Right lobe of liver (tissue), 6 donors: ENCODE data around the gene ZCCHC8. TPM values are rescaled to one million over a fixed set of nuclear protein-coding genes. Genes with fewer than 3 reads are reported as not detected.

ENCODE experiments used
- ATAC-seq, 4 donors: fragments of 200-7000 bp; cut with Tn5 transposase; one replicate each; pipeline ENCODE4 v1.9.1; 2020; ENCODE audit warnings: mild to moderate bottlenecking in 4 of 4, moderate library complexity in 4 of 4
- DNase-seq, 3 donors: peaks; one replicate each; pipeline ENCODE4 v3.0.0-alpha.2; 2020
- H3K27ac ChIP-seq, 3 donors: fragments of 200-600 bp; one replicate each; pipeline ENCODE4 v1.8.0; 2022
- H3K27me3 ChIP-seq, 2 donors: fragments of 200-600 bp; one replicate each; pipeline ENCODE4 v1.8.0; 2022
- H3K36me3 ChIP-seq, 4 donors: fragments of 200-600 bp; sonication (generic) in 1 of 4; one replicate each; pipeline versions ENCODE4 v1.5.1 to v1.8.0; 2017 to 2022; ENCODE audit warnings: control low read depth in 1 of 4
- H3K4me1 ChIP-seq, 4 donors: fragments of 200-600 bp; sonication (generic) in 1 of 4; one replicate each; pipeline versions ENCODE4 v1.5.1 to v1.8.0; 2017 to 2022; ENCODE audit warnings: control low read depth in 1 of 4
- H3K4me3 ChIP-seq, 3 donors: fragments of 200-600 bp; one replicate each; pipeline ENCODE4 v1.8.0; 2022
- H3K9me3 ChIP-seq, 4 donors: fragments of 200-600 bp; sonication (generic) in 1 of 4; one replicate each; pipeline versions ENCODE4 v1.5.1 to v1.8.0; 2017 to 2022; ENCODE audit warnings: control low read depth in 1 of 4
- POLR2A ChIP-seq: fragments of 450-650 bp; IDR thresholded peaks from one replicate; pipeline ENCODE4 v1.6.1; 2017; ENCODE audit warnings: antibody characterized with exemption, mild to moderate bottlenecking
- WGBS: methylation state at CpG from one replicate; pipeline ENCODE4 v1.1.6; 2018; ENCODE audit warnings: low coverage, low lambda C conversion rate; ENCODE audit not compliant: insufficient coverage; ENCODE audit errors: missing lambda C conversion rate; 5-methylcytosine and 5-hydroxymethylcytosine counted together
- intact Hi-C, 2 donors: fragments of 100-400 bp; cut with DNase I; formaldehyde crosslinking; loops; one replicate each; pipeline versions ENCODE4 v1.11.2 to v1.14.1; 2022
- long read RNA-seq: library from polyadenylated mRNA; unstranded; transcript quantifications from one replicate; pipeline ENCODE4 v2.0.0, GENCODE V29; 2019
- total RNA-seq, 6 experiments: library from RNA; depleted of rRNA in 2 of 6; stranded (reverse); fragments of >200 nt in 2 of 6; fragmentation: NEBNext Ultra II Directional in 3 of 6; extraction: Animal tissue kit (Norgen Biotek cat#: 25700) in 3 of 6; gene quantifications; one replicate each; pipeline versions ENCODE4 v1.1.0 to v1.2.4, GENCODE V29; 2016 to 2023
- TF ChIP-seq, protein P1 (sequence below), 4 donors: fragments of 200-600 bp in 3 of 4; fragments of 450-650 bp in 1 of 4; IDR thresholded peaks; one replicate each; pipeline versions ENCODE4 v1.5.1 to v1.8.0; 2016 to 2022; ENCODE audit warnings: antibody characterized with exemption in 4 of 4, mild to moderate bottlenecking in 2 of 4
- donor health status: DM: no; HTN: yes; CAD: no.
- donor health status: DM: no; HTN: no; CAD: no.
- donor health status: DM: no; HTN: no; CAD: no.
- donor health status: DM: no; HTN: yes; CAD: no.
- donor health status: DM: no; HTN: yes; CAD: no.

The ZCCHC8 gene
- total RNA-seq = 10 to 100 TPM in 2 of 6 experiments, 1 to 10 TPM in 4; 8.5 to 13.0 (median 9.3) TPM
- long read RNA-seq, partial matches to known transcripts = 2 of 2 reads
- long read RNA-seq, other reads (novel, unspliced or antisense) = 0 of 2 reads

DNA sequence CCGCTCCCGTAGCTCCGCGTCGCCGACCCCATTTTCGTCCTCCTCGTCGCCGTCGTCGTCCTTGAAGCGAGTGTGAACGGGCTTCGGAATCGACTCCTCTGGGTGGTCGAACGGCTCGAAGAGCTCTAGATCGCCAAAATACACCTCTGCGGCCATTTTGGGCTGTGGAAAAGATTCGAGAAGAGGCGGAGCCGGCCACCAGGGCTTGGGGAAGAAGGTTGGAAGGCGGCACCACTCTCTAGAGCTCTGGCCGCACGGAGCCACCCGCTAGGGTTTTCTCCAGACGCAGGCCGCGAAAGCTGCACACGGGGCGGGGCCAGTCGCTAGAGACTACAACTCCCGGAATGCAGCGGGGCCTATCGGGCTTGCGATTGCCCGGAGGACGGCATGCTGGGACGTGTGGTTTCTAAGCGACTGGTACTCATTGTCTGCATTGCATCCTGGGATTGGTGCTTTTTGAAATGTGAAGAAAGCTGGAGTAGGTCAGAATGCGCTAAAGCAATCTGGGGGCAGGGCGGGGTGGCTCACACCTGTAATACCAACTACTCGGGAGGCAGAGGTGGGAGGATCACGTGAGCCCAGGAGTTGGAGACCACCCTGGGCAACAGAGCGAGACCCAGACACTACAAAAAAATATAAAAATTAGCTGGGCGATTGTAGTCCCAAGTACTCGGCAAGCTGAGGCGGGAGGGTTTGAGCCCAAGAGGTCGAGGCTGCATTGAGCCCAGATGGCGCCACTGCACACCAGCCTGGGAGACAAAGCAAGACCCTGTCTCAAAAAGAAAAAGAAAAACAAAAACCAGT is at the start of gene ZCCHC8:
Gene ZCCHC8 (minus strand): TSS at position 248 of the 804 bp plus-strand sequence. CDS start 92 bp downstream, at position 156.
- Histone ChIP-seq H3K27me3 (no peaks in the 10 kb centered on the region), H3K36me3 (peaks cover 2 to 29% (median 12%) of the 10 kb centered on the region in 4 donors), H3K9me3 (no peaks in the 10 kb centered on the region), H3K4me1 (peaks cover 0 to 13% (median 5%) of the 10 kb centered on the region in 4 donors), H3K27ac (peak within 1 kb of the TSS; percentile 96 to 98 (median 97)), H3K4me3 (peak within 1 kb of the TSS; percentile 74 to 88 (median 87))
- intact Hi-C loops = no loop called here
- WGBS = 8% methylated on average over 20 of the region's 52 CpGs
- peak; percentile 98 to 99 (median 99) for DNase-seq
- peak; percentile 96 to 99 (median 98) for ATAC-seq
- TF ChIP-seq, protein P1, sequence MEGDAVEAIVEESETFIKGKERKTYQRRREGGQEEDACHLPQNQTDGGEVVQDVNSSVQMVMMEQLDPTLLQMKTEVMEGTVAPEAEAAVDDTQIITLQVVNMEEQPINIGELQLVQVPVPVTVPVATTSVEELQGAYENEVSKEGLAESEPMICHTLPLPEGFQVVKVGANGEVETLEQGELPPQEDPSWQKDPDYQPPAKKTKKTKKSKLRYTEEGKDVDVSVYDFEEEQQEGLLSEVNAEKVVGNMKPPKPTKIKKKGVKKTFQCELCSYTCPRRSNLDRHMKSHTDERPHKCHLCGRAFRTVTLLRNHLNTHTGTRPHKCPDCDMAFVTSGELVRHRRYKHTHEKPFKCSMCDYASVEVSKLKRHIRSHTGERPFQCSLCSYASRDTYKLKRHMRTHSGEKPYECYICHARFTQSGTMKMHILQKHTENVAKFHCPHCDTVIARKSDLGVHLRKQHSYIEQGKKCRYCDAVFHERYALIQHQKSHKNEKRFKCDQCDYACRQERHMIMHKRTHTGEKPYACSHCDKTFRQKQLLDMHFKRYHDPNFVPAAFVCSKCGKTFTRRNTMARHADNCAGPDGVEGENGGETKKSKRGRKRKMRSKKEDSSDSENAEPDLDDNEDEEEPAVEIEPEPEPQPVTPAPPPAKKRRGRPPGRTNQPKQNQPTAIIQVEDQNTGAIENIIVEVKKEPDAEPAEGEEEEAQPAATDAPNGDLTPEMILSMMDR (IDR thresholded peaks at IDR 0.05) = peak in 1 of 4 donors; percentile 33
- TF ChIP-seq POLR2A = peak; percentile 98

DNA sequence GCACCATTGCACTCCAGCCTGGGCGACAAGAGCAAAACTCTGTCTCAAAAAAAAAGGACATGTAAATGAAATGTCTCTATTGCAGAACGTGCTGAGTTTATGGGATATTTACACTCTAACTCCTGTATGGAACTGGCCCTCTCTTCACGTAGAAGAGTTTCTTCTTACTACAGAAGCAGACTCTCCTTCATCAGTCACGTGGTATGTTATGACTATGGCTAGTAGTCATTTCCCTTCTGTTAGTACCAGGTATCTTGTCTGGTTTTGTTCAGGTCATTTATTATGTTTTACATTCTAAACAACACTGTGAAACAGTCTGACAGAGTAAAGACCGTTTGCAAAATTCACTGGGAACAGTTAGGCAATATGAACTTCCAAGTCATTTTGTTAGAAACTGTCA is 46.6 kb upstream of the ZCCHC8 start:
- intact Hi-C loops = no loop called here
- Histone ChIP-seq H3K27ac (no peak overlapping the region), H3K4me1 (no peaks in the 10 kb centered on the region), H3K36me3 (no peaks in the 10 kb centered on the region), H3K9me3 (no peaks in the 10 kb centered on the region), H3K27me3 (no peaks in the 10 kb centered on the region), H3K4me3 (no peak overlapping the region)
- WGBS = 93% methylated on average over 5 of the region's 5 CpGs
- TF ChIP-seq POLR2A = no peak
- TF ChIP-seq, protein P1 (IDR thresholded peaks at IDR 0.05) = no peak
- ATAC-seq (no peak), DNase-seq (no peak)

DNA sequence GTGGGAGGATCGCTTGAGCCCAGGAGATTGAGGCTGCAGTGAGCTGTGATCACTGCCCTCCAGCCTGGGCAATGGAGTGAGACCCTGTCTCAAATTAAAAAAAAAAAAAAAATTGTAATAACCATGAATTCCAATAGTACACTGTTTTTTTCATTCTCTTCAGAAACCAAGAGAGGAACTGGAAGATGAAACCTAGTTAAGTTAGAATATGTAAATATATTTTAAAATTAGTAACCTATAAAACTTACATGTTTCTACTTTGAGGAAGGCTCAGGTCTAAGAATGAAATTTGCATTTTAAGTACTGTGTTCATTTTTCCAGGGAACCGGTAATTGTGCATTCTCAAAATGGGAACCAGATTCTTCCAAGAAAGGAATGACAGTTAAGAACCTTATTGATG is 45.1 kb upstream of the ZCCHC8 start:
- 83% methylated on average over 1 of the region's 2 CpGs for WGBS
- no peak for ATAC-seq
- TF ChIP-seq, protein P1 (IDR thresholded peaks at IDR 0.05) = no peak
- no peak for TF ChIP-seq POLR2A

DNA sequence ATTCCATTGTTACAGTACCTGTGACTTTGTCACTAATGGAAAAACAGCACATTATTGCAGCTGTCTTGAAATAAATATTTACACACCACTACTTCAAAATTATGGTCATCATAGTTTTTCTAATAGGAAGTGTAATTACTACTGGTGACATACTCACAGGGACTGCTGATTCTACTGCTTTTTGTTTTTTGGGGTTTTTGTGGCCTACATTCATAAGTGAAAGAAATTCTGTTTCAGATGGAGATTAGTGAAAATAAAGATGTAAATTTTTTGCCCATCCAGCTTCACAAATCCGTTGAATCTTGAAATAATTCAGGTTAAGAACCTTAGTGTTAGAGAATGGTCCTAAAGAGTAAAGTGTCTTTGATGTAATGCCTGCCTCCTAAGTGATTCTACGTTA is 43.8 kb upstream of the ZCCHC8 start:
- 93% methylated on average over 2 of the region's 2 CpGs for WGBS
- intact Hi-C loops = no loop called here
- no peak for ATAC-seq
- no peak for TF ChIP-seq POLR2A
- TF ChIP-seq, protein P1 (IDR thresholded peaks at IDR 0.05) = no peak
- no peaks in the 10 kb centered on the region for H3K27me3 ChIP-seq
- no peaks in the 10 kb centered on the region for H3K4me1 ChIP-seq
- no peak overlapping the region for H3K27ac ChIP-seq
- DNase-seq = no peak
- no peaks in the 10 kb centered on the region for H3K9me3 ChIP-seq
- no peaks in the 10 kb centered on the region for H3K36me3 ChIP-seq
- no peak overlapping the region for H3K4me3 ChIP-seq

More for the DNA sequence above, 45.1 kb upstream of the ZCCHC8 start:
- Histone ChIP-seq H3K27ac (no peak overlapping the region), H3K9me3 (no peaks in the 10 kb centered on the region), H3K4me3 (no peak overlapping the region), H3K4me1 (no peaks in the 10 kb centered on the region), H3K27me3 (no peaks in the 10 kb centered on the region), H3K36me3 (no peaks in the 10 kb centered on the region)
- intact Hi-C loops = no loop called here
- DNase-seq = no peak
